Ishikawa (cell line): ENCODE results near the gene PRKAG1.

Experiments used
- CEBPB ChIP-seq: IDR thresholded peaks from 2 replicates; pipeline ENCODE4 v1.6.1; 2012
- CREB1 ChIP-seq: IDR thresholded peaks from 2 replicates; pipeline ENCODE4 v1.6.1; 2012; ENCODE audit warnings: low read depth
- TAF1 ChIP-seq: IDR thresholded peaks from 2 replicates; pipeline ENCODE4 v1.6.1; 2012; ENCODE audit warnings: low read depth, mild to moderate bottlenecking
- YY1 ChIP-seq: IDR thresholded peaks from 2 replicates; pipeline ENCODE4 v1.6.1; 2012; ENCODE audit warnings: low read depth
- TF ChIP-seq, protein P1 (sequence below): IDR thresholded peaks from 2 replicates; pipeline ENCODE4 v1.6.1; 2012

DNA sequence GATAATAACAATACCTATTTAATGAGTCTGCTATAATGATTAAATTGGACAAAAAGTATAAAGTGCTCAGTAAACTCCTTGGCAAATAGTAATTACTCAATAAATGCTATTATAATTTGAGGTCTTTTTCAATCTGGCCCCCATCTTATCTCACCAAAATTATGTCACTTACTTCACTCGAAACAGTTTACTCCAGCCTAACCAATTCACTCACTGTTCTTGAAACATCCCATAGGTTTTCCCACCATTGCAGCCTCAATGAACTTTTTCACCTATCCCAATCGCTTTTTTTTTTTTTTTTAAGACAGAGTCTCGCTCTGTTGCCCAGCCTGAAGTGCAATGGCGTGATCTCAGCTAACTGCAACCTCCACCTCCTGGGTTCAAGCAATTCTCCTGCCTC lies 17.5 kb upstream of the PRKAG1 start:
- TF ChIP-seq TAF1 (no peak), YY1 (no peak), CEBPB (no peak), CREB1 (no peak)
- TF ChIP-seq, protein P1, sequence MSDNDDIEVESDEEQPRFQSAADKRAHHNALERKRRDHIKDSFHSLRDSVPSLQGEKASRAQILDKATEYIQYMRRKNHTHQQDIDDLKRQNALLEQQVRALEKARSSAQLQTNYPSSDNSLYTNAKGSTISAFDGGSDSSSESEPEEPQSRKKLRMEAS = no peak
